Activated CD4-positive, alpha-beta T cell treated with anti-CD3 and anti-CD28 coated beads, Interleukin-2, Interleukin-4, amounts not matched to agents 100 ng/mL and 50 ng/mL, durations not matched to agents 16 hours and 8 hours (primary cell): ENCODE data around the gene CD2AP.
"Not testable (repeated sequence)": the region's sequence is repeated elsewhere in the genome, so short reads cannot be mapped to it uniquely, and the experiment has no call there.

ENCODE experiments used
- DNase-seq: peaks from one replicate; pipeline ENCODE4 v3.0.0-alpha.2; 2020; ENCODE audit warnings: low spot score

The CD2AP gene

DNA sequence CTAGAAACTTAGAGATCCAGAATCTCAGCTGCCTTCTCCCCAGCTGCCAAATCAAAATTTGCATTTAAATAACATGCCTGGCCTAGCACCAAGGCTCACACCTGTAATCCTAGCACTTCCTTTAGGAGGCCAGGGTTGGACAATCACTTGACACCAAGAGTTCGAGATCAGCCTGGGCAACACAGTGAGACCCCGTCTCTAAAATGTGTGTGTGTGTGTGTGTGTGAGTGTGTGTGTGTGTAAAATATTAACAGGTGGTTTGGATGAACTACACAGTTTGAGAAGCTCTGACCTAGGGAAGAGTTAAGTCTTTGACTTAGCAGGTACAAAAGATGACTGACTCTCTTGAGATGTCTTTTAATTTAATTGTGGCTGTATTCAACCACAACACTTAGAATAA, 20.2 kb upstream of the CD2AP start:
- DNase-seq, result no peak

- no peak for DNase-seq
Observed at GRCh38 chr6:47464052-47464451, 13.5 kb upstream of the CD2AP start.

DNA sequence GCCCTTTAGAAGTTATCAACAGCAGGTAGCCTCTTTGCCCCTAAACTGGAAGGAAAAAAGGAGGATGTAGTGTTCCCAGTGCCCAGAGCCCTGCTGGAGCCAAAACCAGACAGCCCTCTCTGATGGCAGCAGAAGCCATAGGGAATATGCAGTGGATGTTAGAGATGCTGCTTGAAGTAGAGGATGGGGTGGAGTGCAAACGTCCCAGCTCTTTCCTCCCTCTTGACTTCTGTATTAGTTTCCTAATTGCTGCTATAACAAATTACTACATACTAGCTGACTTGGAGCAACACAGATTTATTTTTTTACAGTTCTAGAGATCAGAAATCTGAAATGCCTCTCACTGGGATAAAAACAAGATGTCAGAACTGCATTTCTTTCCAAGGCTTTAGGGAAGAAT, 12.5 kb upstream of the CD2AP start:
- DNase-seq, result no peak

DNA sequence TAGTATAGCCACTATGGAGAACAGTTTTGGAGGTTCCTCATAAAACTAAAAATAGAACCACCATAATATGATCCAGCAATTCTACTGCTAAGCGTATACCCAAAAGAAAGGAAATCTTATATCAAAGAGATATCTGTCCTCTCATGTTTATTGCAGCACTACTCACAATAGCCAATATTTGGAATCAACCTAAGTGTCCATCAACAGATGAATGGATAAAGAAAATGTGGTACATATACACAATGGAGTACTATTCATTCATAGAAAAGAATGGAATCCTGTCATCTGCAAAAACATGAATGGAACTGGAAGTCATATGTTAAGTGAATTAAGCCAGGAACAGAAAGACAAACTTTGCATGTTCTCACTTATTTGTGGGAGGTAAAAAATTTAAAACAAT, 5.7 kb upstream of the CD2AP start:
- DNase-seq, result no peak

DNA sequence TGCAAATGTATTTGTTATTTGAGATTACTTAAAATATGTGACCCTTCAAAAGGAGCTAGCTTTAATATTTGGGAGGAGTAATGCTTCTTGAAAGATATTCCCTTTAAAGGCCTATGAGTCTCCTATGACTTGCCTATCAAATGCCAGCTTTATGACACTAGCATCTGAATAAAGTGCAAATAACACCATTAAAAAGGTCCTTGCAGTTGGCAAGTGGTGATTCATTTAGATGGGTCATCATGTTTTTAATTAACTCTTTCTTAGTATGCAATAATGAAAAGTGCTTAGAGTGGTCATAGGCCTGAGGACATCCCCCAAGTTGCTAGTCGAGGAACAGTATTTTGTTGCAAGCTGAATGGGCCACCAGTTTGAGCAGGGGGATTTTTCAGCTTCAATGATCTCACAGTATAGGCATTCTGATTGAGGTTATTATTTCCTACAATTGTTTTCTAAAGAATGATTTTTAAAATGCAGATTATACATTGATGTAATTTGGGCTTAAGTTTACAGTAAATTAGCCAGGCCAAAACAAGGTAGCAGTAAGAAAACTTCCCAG, 3.7 kb upstream of the CD2AP start:
- no peak for DNase-seq

- DNase-seq, result no peak
Observed at GRCh38 chr6:47475319-47475816, 2.2 kb upstream of the CD2AP start.

DNA sequence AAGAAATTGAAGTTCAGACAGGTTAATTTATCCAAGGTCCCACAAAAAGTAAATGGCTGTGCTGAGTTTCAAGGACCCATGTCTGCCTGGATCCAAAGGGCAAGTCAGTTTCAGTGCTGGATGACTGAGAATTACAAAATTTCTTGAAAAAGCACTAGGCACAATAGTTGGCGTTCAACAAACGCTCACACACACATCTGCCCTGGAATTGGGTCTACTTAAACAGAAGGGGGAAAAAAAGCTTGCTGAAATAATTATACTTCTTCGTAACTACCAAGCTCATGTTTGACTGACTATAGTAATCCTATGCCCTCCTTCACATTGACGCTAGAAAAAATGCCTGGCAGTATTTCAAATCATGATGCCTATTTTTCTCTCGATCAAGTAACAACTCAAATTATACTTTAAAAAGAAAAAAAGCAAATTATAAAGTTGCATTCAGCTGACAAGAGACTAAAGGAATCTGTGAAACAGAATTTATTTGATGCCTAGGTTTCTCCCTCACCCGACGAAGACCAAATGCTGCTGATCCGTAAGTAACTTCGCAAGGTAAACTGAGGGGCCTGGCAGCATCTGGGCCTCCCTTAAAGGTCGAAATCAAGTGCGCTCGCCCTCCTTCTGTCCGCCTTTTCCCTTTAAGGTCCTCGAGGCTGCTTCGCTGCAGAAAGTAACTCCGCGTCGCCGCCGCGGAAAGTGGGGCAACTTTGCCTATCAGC, 650 bp upstream of the CD2AP start:
- no peak for DNase-seq

GRCh38 chr6:47478233-47479139, 897 bp downstream of the CD2AP start:
- no peak for DNase-seq

DNA sequence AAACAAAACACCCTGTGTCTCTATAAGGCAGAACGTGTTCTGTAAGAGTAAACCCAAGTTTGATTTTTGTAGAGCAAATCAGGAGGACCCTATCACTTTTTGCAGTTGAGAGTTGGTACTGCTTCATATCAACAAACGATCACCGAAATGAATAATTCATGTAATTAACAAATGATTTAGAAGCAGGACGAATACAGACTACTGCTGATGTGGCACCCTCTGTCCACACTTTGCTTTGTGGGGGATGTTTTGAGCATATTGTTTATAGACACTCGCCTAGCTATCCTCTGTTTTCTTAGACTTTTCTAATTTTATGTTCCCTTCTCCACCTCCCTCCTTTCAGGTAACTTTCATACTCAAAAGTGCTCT, 1.5 kb downstream of the CD2AP start:
- DNase-seq, result peak; percentile 4

DNA sequence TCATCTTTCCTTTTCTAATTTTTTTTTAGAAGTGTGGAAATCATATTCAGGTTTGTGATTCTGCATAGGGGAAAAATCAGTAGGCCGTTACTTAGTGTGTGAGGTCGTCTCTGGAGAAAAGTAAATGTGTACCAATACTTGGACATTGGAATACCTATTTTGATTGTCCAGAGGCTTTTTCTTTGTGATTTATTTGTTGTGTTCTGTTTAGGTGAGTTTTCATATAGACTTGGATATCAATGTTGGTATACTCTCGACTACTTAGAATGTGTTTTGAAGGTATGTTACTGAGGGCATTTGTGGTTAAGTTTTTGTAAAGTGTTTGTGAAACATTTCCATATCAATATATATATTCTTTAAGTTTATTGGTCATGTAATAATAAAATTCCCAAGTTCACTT, 2.3 kb downstream of the CD2AP start:
- DNase-seq, result no peak

DNA sequence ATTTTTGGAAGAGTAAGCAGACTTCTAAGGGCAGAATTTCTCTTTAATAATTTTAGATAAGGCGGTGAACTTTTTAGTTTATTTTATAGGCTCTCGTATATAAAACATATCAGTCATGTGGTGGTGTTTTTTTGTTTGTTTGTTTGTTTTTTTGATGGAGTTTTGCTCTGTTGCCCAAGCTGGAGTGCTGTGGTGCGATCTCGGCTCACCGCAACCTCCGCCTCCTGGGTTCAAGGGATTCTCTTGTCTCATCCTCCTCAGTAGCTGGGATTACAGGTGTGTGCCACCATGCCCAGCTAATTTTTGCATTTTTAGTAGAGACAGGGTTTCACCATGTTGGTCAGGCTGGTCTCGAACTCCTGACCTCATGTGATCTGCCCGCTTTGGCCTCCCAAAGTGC, 3.6 kb downstream of the CD2AP start:
- DNase-seq, result not testable (repeated sequence)

- DNase-seq, result no peak
Observed at GRCh38 chr6:47481806-47482205, 4.2 kb downstream of the CD2AP start.

GRCh38 chr6:47483516-47483852, 5.9 kb downstream of the CD2AP start:
- no peak for DNase-seq

- no peak for DNase-seq
Observed at GRCh38 chr6:47483853-47484546, 6.4 kb downstream of the CD2AP start.

DNA sequence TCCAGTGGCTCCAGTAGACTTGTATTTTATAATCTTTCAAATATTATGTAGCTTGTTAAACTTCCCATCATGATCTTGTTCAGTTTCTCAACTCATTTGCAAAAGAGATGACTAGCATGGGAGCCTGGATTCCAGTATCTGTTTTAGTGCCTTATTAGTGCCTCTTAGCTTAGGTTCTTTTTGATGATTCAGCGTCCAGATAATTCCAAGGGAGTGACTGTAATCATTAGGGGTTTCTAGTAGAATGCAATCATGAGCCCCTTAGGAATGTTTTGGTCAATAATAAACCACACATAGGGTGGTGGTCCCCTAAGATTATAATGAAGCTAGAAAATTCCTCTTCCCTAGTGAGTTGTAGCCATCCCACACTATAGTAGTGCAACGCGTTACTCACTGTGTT, 7.0 kb downstream of the CD2AP start:
- no peak for DNase-seq

- DNase-seq, result no peak
Observed at GRCh38 chr6:47485083-47485482, 7.5 kb downstream of the CD2AP start.

DNA sequence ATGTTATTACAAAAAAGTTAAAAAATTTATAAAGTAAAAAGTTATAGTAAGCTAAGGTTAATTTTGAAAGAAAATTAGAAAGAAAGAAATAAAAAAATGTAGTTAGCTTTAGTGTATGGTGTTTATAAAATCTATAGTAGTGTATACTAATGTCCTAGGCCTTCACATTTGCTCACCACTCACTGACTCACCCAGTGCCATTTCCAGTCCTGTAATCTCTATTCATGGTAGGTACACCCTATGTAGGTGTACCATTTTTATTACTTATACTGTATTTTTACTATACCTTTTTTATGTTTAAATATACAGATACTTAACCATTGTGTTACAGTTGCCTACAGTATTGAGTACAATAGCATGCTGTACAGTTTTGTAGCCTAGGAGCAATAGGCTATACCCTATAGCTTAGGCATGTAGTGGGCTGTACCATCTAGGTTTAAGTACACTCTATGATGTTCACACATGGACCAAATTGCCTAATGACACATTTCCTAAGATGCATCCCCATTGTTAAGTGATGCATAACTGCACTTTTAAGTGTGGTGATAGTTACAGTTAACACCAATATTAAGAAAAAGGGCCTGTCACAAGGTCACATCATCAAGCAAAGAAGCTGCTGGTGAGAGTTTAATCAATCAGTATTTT, 8.0 kb downstream of the CD2AP start:
- no peak for DNase-seq

DNA sequence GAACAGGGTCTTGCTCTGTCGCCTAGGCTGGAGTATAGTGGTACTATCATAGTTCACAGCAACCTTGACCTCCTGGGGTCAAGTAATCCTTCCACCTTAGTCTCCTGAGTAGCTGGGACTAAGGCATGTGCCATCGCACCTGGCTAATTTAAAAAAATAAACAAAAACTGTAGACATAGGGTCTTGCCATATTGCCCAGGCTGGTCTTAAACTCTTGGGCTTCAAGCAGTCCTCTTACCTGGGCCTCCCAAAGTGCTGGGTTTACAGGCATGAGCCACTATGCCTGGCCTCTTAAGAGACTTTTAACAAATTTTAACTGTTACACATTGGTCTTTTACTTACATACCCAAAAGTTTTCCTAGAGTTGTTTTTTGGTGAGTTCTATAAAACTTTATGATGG, 12.4 kb downstream of the CD2AP start:
- DNase-seq, result no peak

DNA sequence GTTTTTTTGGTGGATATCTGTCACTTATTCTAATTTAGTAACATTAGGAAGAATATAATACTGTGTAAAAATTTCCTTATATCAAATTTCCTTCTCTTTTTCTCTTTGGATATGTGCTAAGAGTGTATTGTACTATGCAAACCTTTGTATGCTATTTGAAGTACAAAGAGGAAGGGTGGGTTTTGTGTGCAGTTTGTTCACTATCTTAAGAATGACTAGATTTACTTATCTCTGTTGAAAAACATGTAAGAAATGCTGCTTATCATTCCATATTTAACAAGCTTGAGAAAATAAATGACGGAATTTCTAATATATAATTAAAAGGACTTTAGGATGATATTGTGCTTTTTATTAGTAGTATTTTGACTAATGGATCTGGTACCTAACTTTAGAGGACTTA, 13.1 kb downstream of the CD2AP start:
- DNase-seq, result no peak

- no peak for DNase-seq
Observed at GRCh38 chr6:47492355-47492754, 14.8 kb downstream of the CD2AP start.

DNA sequence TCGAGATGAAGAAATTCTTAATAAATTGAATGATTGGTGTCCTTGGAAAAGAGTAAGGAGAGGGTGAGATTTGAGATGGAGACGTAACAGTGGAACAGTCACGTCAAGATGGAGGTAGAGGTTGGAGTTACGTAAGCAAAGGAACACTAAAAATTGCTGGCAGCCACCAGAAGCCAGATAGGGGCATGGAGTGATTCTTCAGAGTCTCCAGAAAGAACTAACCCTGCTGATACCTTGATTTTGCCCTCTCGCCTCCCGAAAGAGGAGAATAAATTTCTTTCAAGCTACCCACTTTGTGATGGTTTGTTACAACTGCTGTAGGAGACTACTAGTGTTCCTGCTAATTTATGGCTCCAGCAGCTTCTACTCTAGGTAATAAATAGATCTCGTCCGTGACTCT, 17.6 kb downstream of the CD2AP start:
- no peak for DNase-seq

DNA sequence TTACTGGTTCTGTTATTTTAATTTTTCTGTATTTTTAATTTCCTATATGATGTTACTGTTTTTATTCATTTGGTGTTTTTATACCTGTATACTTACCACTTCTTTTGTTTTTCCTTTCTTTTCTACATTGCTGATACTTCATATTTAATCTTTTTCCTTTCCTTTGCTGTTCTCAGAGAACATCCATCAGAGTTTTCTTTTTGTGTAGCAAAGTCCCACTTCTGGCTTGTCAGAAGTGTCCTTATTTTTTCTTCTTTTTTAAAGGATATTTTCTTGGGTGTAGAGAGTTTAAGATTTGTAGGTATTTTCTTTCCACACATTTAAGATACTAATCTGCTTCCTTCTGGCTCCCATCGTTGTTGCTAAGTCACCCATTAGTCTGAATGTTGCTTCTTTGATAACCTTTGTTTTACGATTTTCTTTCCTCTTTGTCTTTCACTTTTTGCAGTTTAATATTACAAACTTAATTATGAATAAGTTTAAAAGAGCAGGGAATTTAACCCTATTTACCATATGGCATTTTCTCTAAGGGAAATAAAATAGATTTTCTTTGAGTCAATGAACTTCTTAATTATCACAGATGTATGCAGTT, 18.5 kb downstream of the CD2AP start:
- no peak for DNase-seq
